HepG2 (cell line): ENCODE data around the gene PPP4R3A. TPM values are rescaled to one million over a fixed set of nuclear protein-coding genes. Genes with fewer than 3 reads are reported as not detected.

ENCODE experiments used
- ATAC-seq: fragments of 200-7000 bp; cut with Tn5 transposase; 3 replicates; pipeline ENCODE4 v1.9.1; 2020; ENCODE audit warnings: mild to moderate bottlenecking, moderate library complexity
- BruUV-seq: library from RNA; stranded (reverse); fragments of 400-500 nt; replicated peaks from 2 replicates; lab custom pipeline; 2021; lab: Mats Ljungman, UMichigan
- CTCF ChIA-PET: fragments of 300-600 bp; formaldehyde crosslinking; extraction: SDS; loops from one replicate; lab custom pipeline; 2021; ENCODE audit warnings: low total read pairs, inconsistent platforms, low intra/inter-chr PET ratio; lab: Yijun Ruan, JAX
- POLR2A ChIA-PET: fragments of 350-600 bp; sonication (Branson Sonifier 250); formaldehyde crosslinking; loops from one replicate; lab custom pipeline; 2020; ENCODE audit warnings: antibody characterized with exemption, inconsistent platforms; lab: Yijun Ruan, JAX
- DNase-seq: peaks from one replicate; pipeline ENCODE4 v3.0.0-alpha.2; 2015; ENCODE audit warnings: low spot score
- FAIRE-seq: peaks from 3 replicates; lab custom pipeline; 2011; peaks lifted over from hg19 to GRCh38; lab: Jason Lieb, UNC
- H2AFZ ChIP-seq: one replicate; pipeline ENCODE4 v1.6.1; 2011; ENCODE audit warnings: low read length, inconsistent platforms
- H3K27ac ChIP-seq: fragments of 300-600 bp; 3 replicates; pipeline ENCODE4 v1.8.0; 2011; ENCODE audit warnings: mixed run types, mild to moderate bottlenecking, mixed read lengths, low read length, inconsistent platforms; ENCODE audit not compliant: insufficient read depth; ENCODE audit errors: extremely low read length
- H3K27me3 ChIP-seq, 2 experiments: fragments of 200-600 bp in 1 of 2; 2 replicates in 1 of 2; 3 replicates in 1 of 2; pipeline versions ENCODE4 v1.6.0 to v1.8.0; 2011; ENCODE audit warnings: low read length in 2 of 2, mild to moderate bottlenecking in 2 of 2, moderate library complexity in 2 of 2, inconsistent platforms in 1 of 2; ENCODE audit not compliant: insufficient read depth in 2 of 2, control insufficient read depth in 1 of 2
- H3K36me3 ChIP-seq, 2 experiments: fragments of 200-600 bp in 1 of 2; replicated peaks in 1 of 2; 2 replicates in 1 of 2; 3 replicates in 1 of 2; pipeline versions ENCODE4 v1.5.1 to v1.8.0; 2011; ENCODE audit warnings: low read length in 2 of 2, inconsistent platforms in 1 of 2; ENCODE audit not compliant: insufficient read depth in 2 of 2, control insufficient read depth in 1 of 2
- H3K4me1 ChIP-seq: 2 replicates; pipeline ENCODE4 v1.5.1; 2012; ENCODE audit warnings: low read length, inconsistent platforms; ENCODE audit not compliant: insufficient read depth
- H3K4me2 ChIP-seq: 2 replicates; pipeline ENCODE4 v1.6.0; 2011; ENCODE audit warnings: low read depth, low read length, inconsistent platforms
- H3K4me3 ChIP-seq, 3 experiments: fragments of 200-600 bp in 1 of 3; sonication (generic), shearing (Covaris generic) in 1 of 3; replicated peaks in 1 of 3; 2 replicates each; pipeline ENCODE4 v1.5.1; 2011 to 2016; ENCODE audit warnings: low read length in 3 of 3, inconsistent platforms in 2 of 3, low read depth in 2 of 3, mild to moderate bottlenecking in 2 of 3, control low read depth in 1 of 3, mixed read lengths in 1 of 3; ENCODE audit not compliant: insufficient read depth in 1 of 3
- H3K79me2 ChIP-seq: one replicate; pipeline ENCODE4 v1.6.1; 2011; ENCODE audit warnings: low read length, inconsistent platforms; ENCODE audit not compliant: insufficient read depth
- H3K9ac ChIP-seq: 2 replicates; pipeline ENCODE4 v1.6.0; 2011; ENCODE audit warnings: mild to moderate bottlenecking, low read depth, low read length, inconsistent platforms; ENCODE audit not compliant: insufficient read depth
- H3K9me3 ChIP-seq: 2 replicates; pipeline ENCODE4 v1.5.1; 2012; ENCODE audit warnings: mild to moderate bottlenecking, low read length
- H4K20me1 ChIP-seq: 2 replicates; pipeline ENCODE4 v1.6.0; 2011; ENCODE audit warnings: inconsistent platforms, mild to moderate bottlenecking, low read length, moderate library complexity; ENCODE audit not compliant: insufficient read depth
- KDM4B ChIP-seq: sonication (generic); formaldehyde crosslinking; IDR thresholded peaks from 2 replicates; pipeline ENCODE4 v1.4.0; 2020; ENCODE audit warnings: missing genetic modification reagents
- NAIF1 ChIP-seq: sonication (generic); formaldehyde crosslinking; IDR thresholded peaks from 2 replicates; pipeline ENCODE4 v1.5.0; 2020; ENCODE audit warnings: mild to moderate bottlenecking, missing genetic modification reagents, borderline replicate concordance
- ZNF121 ChIP-seq: sonication (generic); formaldehyde crosslinking; IDR thresholded peaks from 2 replicates; pipeline ENCODE4 v1.5.0; 2020; ENCODE audit warnings: mild to moderate bottlenecking, missing genetic modification reagents
- ZNF607 ChIP-seq: sonication (generic); formaldehyde crosslinking; IDR thresholded peaks from 2 replicates; pipeline ENCODE4 v1.5.1; 2020; ENCODE audit warnings: missing genetic modification reagents, mild to moderate bottlenecking, borderline replicate concordance
- WGBS: methylation state at CpG from one replicate; pipeline ENCODE4 v1.1.6; 2017; ENCODE audit warnings: low lambda C conversion rate; 5-methylcytosine and 5-hydroxymethylcytosine counted together
- in situ Hi-C: cut with HindIII; loops from 2 replicates; pipeline ENCODE4 v1.10.0; 2017; ENCODE audit warnings: low pct_unique_long_range_greater_than_20kb; ENCODE audit not compliant: extremely low pct_ligation_motif_present
- intact Hi-C: fragments of 100-400 bp; cut with micrococcal nuclease; formaldehyde crosslinking; loops from one replicate; pipeline ENCODE4 v1.10.0; 2022; ENCODE audit not compliant: unreplicated experiment
- polyA plus RNA-seq, 8 experiments: library from polyadenylated mRNA; depleted of rRNA in 3 of 8; stranded (reverse) in 7 of 8; unstranded in 1 of 8; fragments of >200 nt; fragmentation: Illumina TruSeq in 4 of 8; extraction: Trizol in 4 of 8; gene quantifications; 2 replicates each; pipeline versions ENCODE4 v1.2.1 to v1.2.3, GENCODE V29; 2011 to 2016; ENCODE audit warnings: low read depth in 4 of 8, missing spikeins in 1 of 8, mixed read lengths in 1 of 8; ENCODE audit not compliant: insufficient read depth in 1 of 8
- total RNA-seq, 5 experiments: library from RNA; depleted of rRNA; stranded (reverse); fragments of >200 nt; fragmentation: Illumina TruSeq; extraction: Trizol; gene quantifications; 2 replicates each; pipeline ENCODE4 v1.2.3, GENCODE V29; 2016; ENCODE audit warnings: low read depth in 1 of 5
- TF ChIP-seq, protein P1 (sequence below), 2 experiments: fragments of 450-650 bp in 1 of 2; sonication (generic) in 1 of 2; formaldehyde crosslinking in 1 of 2; IDR thresholded peaks; 2 replicates each; pipeline versions ENCODE4 v1.6.1 to v1.8.0; 2016 to 2022; ENCODE audit warnings: antibody characterized with exemption in 1 of 2, mild to moderate bottlenecking in 1 of 2, missing genetic modification reagents in 1 of 2

The PPP4R3A gene
- total and polyA plus RNA-seq, 2 of the 13 experiments (the other 11 are each of a cell fraction or from before 2014, with no cell fraction given): 22.5 to 57.4 TPM

DNA sequence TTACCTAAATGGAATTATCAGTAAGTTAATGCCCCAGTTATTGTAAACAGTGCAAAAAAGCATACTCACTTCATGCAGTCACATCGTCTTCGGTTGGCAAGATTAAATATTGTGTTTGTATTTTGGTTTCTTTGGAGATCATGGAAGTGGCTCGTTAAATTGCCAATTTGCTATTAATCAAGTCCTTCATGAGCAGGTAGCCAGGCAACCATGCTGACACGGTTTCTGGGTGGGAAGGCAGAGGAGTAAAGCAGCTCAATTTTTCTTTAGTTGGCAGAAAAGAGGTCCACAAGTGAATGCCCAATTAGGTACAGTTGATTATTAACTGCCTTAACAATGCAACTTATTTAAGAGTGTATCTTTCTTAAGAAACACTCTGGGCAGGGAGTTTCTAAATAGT lies 43.9 kb downstream of the PPP4R3A start:
- H2AFZ ChIP-seq: no peak overlapping the region
- ATAC-seq (no peak), DNase-seq (no peak), FAIRE-seq (no peak)
- no peaks in the 10 kb centered on the region for H3K79me2 ChIP-seq
- intact Hi-C loops (no loop called here), in situ Hi-C loops (no loop called here)
- POLR2A ChIA-PET: no interaction called here
- peaks cover 19 to 72% of the 10 kb centered on the region in 2 experiments for H3K36me3 ChIP-seq
- BruUV-seq: no TSS peak
- 94% methylated on average over 4 of the region's 4 CpGs for WGBS
- H4K20me1 ChIP-seq: no peaks in the 10 kb centered on the region
- H3K9me3 ChIP-seq: no peaks in the 10 kb centered on the region
- H3K27ac ChIP-seq: no peak overlapping the region
- no peak overlapping the region for H3K4me3 ChIP-seq
- no peaks in the 10 kb centered on the region for H3K4me1 ChIP-seq
- no peak overlapping the region for H3K4me2 ChIP-seq
- H3K9ac ChIP-seq: no peak overlapping the region
- CTCF ChIA-PET: no interaction called here
- no peak for TF ChIP-seq ZNF607 (CRISPR knock-in tag)
- no peak for TF ChIP-seq KDM4B (CRISPR knock-in tag)
- no peak for TF ChIP-seq NAIF1 (CRISPR knock-in tag)
- no peak for TF ChIP-seq ZNF121
- TF ChIP-seq, protein P1, sequence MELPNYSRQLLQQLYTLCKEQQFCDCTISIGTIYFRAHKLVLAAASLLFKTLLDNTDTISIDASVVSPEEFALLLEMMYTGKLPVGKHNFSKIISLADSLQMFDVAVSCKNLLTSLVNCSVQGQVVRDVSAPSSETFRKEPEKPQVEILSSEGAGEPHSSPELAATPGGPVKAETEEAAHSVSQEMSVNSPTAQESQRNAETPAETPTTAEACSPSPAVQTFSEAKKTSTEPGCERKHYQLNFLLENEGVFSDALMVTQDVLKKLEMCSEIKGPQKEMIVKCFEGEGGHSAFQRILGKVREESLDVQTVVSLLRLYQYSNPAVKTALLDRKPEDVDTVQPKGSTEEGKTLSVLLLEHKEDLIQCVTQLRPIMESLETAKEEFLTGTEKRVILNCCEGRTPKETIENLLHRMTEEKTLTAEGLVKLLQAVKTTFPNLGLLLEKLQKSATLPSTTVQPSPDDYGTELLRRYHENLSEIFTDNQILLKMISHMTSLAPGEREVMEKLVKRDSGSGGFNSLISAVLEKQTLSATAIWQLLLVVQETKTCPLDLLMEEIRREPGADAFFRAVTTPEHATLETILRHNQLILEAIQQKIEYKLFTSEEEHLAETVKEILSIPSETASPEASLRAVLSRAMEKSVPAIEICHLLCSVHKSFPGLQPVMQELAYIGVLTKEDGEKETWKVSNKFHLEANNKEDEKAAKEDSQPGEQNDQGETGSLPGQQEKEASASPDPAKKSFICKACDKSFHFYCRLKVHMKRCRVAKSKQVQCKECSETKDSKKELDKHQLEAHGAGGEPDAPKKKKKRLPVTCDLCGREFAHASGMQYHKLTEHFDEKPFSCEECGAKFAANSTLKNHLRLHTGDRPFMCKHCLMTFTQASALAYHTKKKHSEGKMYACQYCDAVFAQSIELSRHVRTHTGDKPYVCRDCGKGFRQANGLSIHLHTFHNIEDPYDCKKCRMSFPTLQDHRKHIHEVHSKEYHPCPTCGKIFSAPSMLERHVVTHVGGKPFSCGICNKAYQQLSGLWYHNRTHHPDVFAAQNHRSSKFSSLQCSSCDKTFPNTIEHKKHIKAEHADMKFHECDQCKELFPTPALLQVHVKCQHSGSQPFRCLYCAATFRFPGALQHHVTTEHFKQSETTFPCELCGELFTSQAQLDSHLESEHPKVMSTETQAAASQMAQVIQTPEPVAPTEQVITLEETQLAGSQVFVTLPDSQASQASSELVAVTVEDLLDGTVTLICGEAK (IDR thresholded peaks at IDR 0.05): no peak
- TF ChIP-seq, protein P1 (CRISPR knock-in tag; IDR thresholded peaks at IDR 0.05): no peak
- TF ChIP-seq, all 625 proteins: peak for 0
- H3K27me3 ChIP-seq: no peaks in the 10 kb centered on the region
